Embryonic facial prominence (tissue), 1 donor: ENCODE data around the gene SYTL2.

ENCODE experiments used
- DNase-seq: peaks from one replicate; pipeline ENCODE4 v3.0.0-alpha.2; 2016; ENCODE audit errors: extremely low spot score

Gene SYTL2

GRCh38 chr11:85758480-85759039 is 52.4 kb downstream of the SYTL2 start:
- no peak for DNase-seq

DNA sequence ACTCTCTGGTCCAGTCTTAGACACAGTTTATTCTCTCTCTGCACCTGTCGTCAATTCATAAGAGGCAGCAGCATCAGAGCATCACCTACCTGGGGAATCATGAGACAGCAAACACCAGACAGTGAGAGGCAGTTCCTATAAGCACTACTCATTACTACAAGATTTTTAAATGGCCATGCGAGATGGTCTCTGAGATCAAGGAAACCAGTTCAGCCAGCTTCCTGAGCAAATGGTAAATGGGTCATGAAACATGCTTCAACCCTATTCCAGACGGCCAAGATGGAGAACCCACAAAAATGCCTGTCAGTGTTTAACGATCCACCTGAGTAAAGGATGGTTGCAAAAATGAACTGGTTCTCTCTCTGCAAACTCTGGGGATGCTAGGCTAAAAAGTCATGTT is 52.9 kb downstream of the SYTL2 start:
- no peak for DNase-seq

DNA sequence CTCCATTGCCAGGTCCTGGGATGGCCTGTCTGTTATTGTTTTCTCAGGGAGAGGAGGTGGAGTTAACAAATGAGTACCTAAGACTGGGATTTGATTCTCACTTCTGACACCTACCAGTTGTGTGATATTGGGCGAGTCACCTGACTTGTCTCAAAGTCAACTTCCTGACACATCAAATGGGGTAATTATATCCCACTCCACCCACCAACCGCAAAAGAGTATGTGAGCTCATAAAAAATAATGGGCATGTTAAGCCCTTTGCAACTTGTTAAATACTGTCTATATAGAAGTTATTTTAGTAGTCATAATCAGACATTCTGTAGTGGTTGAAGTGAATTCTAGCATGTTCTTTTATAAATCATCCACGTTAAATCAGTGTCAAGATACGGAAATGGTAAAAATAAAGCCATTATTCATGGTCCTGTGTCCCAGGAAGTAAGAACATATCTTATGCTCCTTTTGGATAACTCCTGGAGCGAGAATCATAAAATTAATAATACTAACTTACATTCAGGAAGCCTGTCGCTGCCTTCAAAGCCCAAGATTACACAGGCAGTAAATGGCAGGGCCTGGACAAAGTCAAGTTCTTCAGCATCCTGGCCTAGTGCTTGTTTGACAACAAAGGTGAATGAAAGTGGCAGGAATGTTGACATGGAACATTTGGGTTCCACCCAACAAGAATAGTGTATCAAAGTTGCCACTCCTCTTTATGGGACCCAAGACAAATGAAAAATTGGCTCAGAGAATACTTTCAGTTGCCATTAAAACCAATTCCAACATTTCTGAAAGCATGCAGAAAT is 54.3 kb downstream of the SYTL2 start:
- DNase-seq = no peak

DNA sequence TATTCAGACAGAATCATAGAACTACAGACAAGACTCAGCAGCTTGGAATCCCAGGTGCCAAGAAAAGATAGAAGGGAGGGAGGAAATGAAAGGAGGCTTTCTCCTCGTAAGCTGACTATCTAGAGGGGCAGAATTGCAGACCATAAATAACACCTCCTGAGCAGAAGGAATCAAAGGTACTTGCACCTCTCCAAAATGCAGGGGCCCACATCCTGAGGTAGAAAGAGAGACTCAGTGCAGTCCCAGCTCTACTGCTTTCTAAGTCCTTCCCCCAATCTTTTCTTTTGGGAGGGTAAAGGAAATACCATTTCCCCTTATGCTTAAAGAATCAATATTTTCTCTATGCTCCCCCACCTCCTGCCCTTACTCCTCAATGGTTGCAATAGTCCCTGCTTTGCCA is 55.2 kb downstream of the SYTL2 start:
- DNase-seq = no peak

- no peak for DNase-seq
Observed at GRCh38 chr11:85755285-85755684, 55.7 kb downstream of the SYTL2 start.

- no peak for DNase-seq
Observed at GRCh38 chr11:85752890-85753581, 57.9 kb downstream of the SYTL2 start.

DNA sequence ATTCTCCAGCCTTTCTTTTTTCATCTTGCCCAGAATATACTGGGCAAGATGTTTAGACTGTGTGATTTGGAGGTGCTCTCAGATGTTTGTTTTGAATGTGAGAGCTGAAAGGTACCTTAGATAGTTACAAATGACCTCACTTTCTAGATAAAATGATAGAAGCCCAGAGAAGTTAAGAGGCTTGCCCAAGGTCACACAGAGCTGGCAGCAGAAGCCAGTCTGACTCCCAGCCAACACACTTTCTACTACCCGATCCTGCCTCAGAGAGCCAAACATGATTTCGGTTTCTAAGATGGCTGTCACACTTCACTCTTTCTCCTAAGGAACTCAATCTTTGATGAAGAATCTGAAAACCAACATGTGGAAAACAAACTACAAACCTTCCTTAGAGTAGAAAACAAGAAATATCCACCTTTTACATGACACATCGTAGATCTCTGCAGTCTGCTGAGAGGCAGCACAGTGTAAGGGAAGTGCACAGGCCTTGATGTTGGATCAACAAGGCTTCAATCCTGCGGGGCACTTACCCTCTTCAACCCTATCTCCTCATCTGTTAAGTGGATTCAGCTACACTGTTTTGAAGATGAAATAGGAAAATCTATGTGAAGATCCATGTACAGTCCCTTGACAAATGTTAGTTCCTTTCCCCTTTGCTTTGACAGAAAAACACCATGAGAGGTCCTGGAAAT is 58.6 kb downstream of the SYTL2 start:
- no peak for DNase-seq

- no peak for DNase-seq
Observed at GRCh38 chr11:85751724-85752123, 59.2 kb downstream of the SYTL2 start.

- no peak for DNase-seq
Observed at GRCh38 chr11:85750646-85751045, 60.3 kb downstream of the SYTL2 start.

GRCh38 chr11:85749884-85750283 is 61.1 kb downstream of the SYTL2 start:
- DNase-seq = no peak

DNA sequence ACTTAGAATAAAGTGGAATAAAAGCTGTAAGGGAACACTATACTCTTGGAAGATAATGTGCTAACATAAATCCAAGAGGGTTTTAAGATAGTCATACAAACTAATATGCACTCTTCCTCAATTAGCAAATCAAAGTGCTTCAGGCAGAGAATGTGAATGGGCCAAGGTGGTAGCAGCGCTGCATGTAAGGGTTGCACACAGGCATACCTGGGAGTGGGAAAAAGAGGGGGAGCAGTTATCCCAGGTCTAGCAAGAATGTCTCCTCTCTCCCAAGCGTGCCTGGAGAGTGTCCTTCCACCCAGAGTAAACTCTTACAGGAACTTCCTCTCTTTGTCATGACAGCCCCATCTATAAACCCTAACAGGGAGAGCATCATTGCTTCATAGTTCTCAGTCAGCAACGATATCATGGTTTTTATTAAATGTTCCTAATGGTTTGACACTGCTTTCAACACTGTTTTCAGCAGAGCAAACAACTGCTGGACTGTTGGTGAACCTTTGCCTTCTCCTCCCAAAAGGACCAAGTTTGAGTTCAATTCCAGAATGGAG is 61.6 kb downstream of the SYTL2 start:
- no peak for DNase-seq

- DNase-seq = no peak
Observed at GRCh38 chr11:85748455-85748891, 62.5 kb downstream of the SYTL2 start.

DNA sequence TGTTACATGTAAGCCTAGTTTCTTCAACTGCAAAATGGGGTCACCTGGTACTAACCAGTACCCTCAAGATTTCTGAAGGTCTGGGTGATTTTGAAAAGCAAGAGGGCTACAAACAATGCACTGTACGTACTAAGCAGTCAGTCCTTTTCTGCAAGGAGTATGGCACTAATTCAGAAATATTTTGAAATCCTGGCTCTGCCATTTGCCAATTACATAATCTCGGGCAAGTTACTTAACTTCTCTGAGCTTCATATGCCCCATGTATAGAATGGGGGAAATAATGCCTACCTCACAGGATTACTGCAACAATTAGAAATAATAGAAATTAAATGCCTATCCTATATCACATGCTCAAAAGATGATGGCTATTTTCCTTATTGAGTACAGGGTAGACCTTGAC is 64.3 kb downstream of the SYTL2 start:
- no peak for DNase-seq

DNA sequence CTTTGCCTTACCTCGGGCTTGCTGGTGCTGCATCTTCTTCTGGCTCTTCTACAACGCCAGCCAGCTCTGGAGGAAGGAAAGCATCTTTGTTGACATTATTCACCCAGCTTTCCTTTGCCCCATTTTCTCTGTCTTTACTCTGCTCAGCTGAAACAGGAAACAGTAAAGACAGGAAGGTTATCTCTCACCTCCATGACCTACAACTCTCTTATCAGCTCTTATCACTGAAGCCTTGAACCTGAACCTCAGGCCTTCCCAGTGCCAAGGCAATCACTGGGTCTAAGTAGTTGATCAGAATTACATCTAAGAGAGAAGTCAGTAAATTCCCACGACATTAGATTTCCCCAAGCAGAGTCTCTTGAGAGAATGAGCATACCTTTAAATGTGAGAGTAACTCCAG is 65.3 kb downstream of the SYTL2 start:
- DNase-seq = no peak

GRCh38 chr11:85742873-85743275 is 68.1 kb downstream of the SYTL2 start:
- DNase-seq = no peak

DNA sequence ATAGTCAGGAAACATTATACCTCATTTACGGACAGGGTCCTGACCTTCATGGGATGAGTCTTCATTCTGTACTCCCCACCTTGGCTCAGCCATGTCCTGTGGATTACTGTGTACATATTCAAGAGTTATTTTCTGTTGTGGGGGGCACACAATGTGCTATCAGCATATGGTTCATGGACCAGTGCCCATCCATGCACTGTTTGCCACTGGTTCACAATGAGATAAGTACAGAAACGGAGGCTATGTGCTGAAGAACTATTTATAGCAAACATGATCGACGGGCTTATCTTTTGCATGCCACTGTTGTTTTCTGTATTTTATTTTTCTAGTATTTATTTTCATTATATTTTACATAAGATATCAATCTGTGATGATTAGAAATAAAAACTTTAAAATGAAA is 68.6 kb downstream of the SYTL2 start:
- DNase-seq = no peak

GRCh38 chr11:85740481-85741400 is 70.2 kb downstream of the SYTL2 start:
- no peak for DNase-seq

- no peak for DNase-seq
Observed at GRCh38 chr11:85737738-85738137, 73.2 kb downstream of the SYTL2 start.

- no peak for DNase-seq
Observed at GRCh38 chr11:85735876-85736460, 75.0 kb downstream of the SYTL2 start.

GRCh38 chr11:85732965-85733364 is 78.0 kb downstream of the SYTL2 start:
- DNase-seq = no peak

DNA sequence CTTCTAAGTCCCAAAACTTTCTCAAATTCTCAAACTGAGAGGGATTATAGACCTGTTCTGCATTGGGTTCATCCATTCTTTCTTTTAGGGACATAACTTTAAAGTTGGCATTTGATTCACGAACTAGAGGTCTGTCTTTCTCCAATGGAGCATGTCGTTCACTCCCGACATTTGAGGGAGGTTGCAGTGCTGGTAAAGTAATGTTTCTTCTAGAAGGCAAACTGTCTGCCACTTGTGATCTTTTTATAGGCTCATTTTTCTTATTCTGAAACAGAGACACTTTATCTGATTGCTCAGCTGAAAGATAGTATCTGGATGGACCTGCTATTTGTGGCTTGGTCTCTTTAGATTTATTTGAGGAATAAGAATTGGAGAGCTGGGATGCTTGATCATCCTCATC is 84.6 kb downstream of the SYTL2 start:
- no peak for DNase-seq
